ENCODE data around the gene ACTL7A. TPM values are rescaled to one million over a fixed set of nuclear protein-coding genes. Genes with fewer than 3 reads are reported as not detected.

ACTL7A gene
- polyA plus RNA-seq, 4 donors, result not detected

- 89 to 94% (median 92%) methylated on average over 58 to 59 of the region's 59 CpGs for WGBS, 3 donors
- no peak for FAIRE-seq
- Histone ChIP-seq H3K4me1 (ENCODE audit: control insufficient read depth in 3 of 3, insufficient read depth in 2 of 3, low read depth in 1 of 3, low read length in 2 of 3) (no peaks in the 10 kb centered on the region), H3K4me3 (ENCODE audit: low read depth in 1 of 3, low read length in 3 of 3) (no peak overlapping the region), H3K9me3 (ENCODE audit: control insufficient read depth in 2 of 2, insufficient read depth in 1 of 2, low read depth in 1 of 2, low read length in 1 of 2) (no peaks in the 10 kb centered on the region), H3K27ac (ENCODE audit: low read depth in 1 of 3, low read length in 2 of 3) (no peak overlapping the region), H3K27me3 (ENCODE audit: control insufficient read depth in 3 of 3, insufficient read depth in 3 of 3, low read length in 3 of 3) (no peaks in the 10 kb centered on the region), H3K36me3 (ENCODE audit: control insufficient read depth in 3 of 3, insufficient read depth in 2 of 3, low read depth in 1 of 3, low read length in 3 of 3) (no peaks in the 10 kb centered on the region)
- DNase-seq, result no peak
Measured at GRCh38 chr9:108854641-108855528, 7.2 kb upstream of the ACTL7A start.

GRCh38 chr9:108855529-108855886 is 6.6 kb upstream of the ACTL7A start:
- Histone ChIP-seq H3K27ac (ENCODE audit: low read depth in 1 of 3, low read length in 2 of 3) (no peak overlapping the region), H3K9me3 (ENCODE audit: control insufficient read depth in 2 of 2, insufficient read depth in 1 of 2, low read depth in 1 of 2, low read length in 1 of 2) (no peaks in the 10 kb centered on the region), H3K4me3 (ENCODE audit: low read depth in 1 of 3, low read length in 3 of 3) (no peak overlapping the region), H3K27me3 (ENCODE audit: control insufficient read depth in 3 of 3, insufficient read depth in 3 of 3, low read length in 3 of 3) (no peaks in the 10 kb centered on the region), H3K36me3 (ENCODE audit: control insufficient read depth in 3 of 3, insufficient read depth in 2 of 3, low read depth in 1 of 3, low read length in 3 of 3) (no peaks in the 10 kb centered on the region), H3K4me1 (ENCODE audit: control insufficient read depth in 3 of 3, insufficient read depth in 2 of 3, low read depth in 1 of 3, low read length in 2 of 3) (no peaks in the 10 kb centered on the region)
- WGBS, 3 donors, result 95 to 98% (median 96%) methylated on average over 25 of the region's 25 CpGs
- FAIRE-seq (no peak), DNase-seq (no peak)

GRCh38 chr9:108855888-108856287 is 6.2 kb upstream of the ACTL7A start, which contains the start of gene ACTL7B:
Gene ACTL7B (minus strand): TSS chr9:108855986. CDS start chr9:108855930, 56 bp downstream.
- no peaks in the 10 kb centered on the region for H3K27me3 ChIP-seq (ENCODE audit: control insufficient read depth in 3 of 3, insufficient read depth in 3 of 3, low read length in 3 of 3)
- H3K4me1 ChIP-seq (ENCODE audit: control insufficient read depth in 3 of 3, insufficient read depth in 2 of 3, low read depth in 1 of 3, low read length in 2 of 3), result no peaks in the 10 kb centered on the region
- H3K4me3 ChIP-seq (ENCODE audit: low read depth in 1 of 3, low read length in 3 of 3), result no peak within 1 kb of the TSS
- FAIRE-seq (no peak), DNase-seq (no peak)
- WGBS, 3 donors, result 67 to 83% (median 83%) methylated on average over 6 to 7 of the region's 7 CpGs
- no peaks in the 10 kb centered on the region for H3K36me3 ChIP-seq (ENCODE audit: control insufficient read depth in 3 of 3, insufficient read depth in 2 of 3, low read depth in 1 of 3, low read length in 3 of 3)
- no peaks in the 10 kb centered on the region for H3K9me3 ChIP-seq (ENCODE audit: control insufficient read depth in 2 of 2, insufficient read depth in 1 of 2, low read depth in 1 of 2, low read length in 1 of 2)
- no peak within 1 kb of the TSS for H3K27ac ChIP-seq (ENCODE audit: low read depth in 1 of 3, low read length in 2 of 3)

GRCh38 chr9:108857572-108857971 is 4.5 kb upstream of the ACTL7A start:
- H3K9me3 ChIP-seq (ENCODE audit: control insufficient read depth in 2 of 2, insufficient read depth in 1 of 2, low read depth in 1 of 2, low read length in 1 of 2), result no peaks in the 10 kb centered on the region
- no peaks in the 10 kb centered on the region for H3K27me3 ChIP-seq (ENCODE audit: control insufficient read depth in 3 of 3, insufficient read depth in 3 of 3, low read length in 3 of 3)
- H3K27ac ChIP-seq (ENCODE audit: low read depth in 1 of 3, low read length in 2 of 3), result no peak overlapping the region
- H3K4me3 ChIP-seq (ENCODE audit: low read depth in 1 of 3, low read length in 3 of 3), result no peak overlapping the region
- H3K36me3 ChIP-seq (ENCODE audit: control insufficient read depth in 3 of 3, insufficient read depth in 2 of 3, low read depth in 1 of 3, low read length in 3 of 3), result no peaks in the 10 kb centered on the region
- no peak for FAIRE-seq
- 92 to 95% (median 93%) methylated on average over 6 of the region's 6 CpGs for WGBS, 3 donors
- DNase-seq, result no peak
- H3K4me1 ChIP-seq (ENCODE audit: control insufficient read depth in 3 of 3, insufficient read depth in 2 of 3, low read depth in 1 of 3, low read length in 2 of 3), result no peaks in the 10 kb centered on the region

GRCh38 chr9:108859459-108860114 is 2.5 kb upstream of the ACTL7A start:
- Histone ChIP-seq H3K27me3 (ENCODE audit: control insufficient read depth in 3 of 3, insufficient read depth in 3 of 3, low read length in 3 of 3) (no peaks in the 10 kb centered on the region), H3K9me3 (ENCODE audit: control insufficient read depth in 2 of 2, insufficient read depth in 1 of 2, low read depth in 1 of 2, low read length in 1 of 2) (no peaks in the 10 kb centered on the region), H3K4me1 (ENCODE audit: control insufficient read depth in 3 of 3, insufficient read depth in 2 of 3, low read depth in 1 of 3, low read length in 2 of 3) (no peaks in the 10 kb centered on the region), H3K36me3 (ENCODE audit: control insufficient read depth in 3 of 3, insufficient read depth in 2 of 3, low read depth in 1 of 3, low read length in 3 of 3) (no peaks in the 10 kb centered on the region), H3K4me3 (ENCODE audit: low read depth in 1 of 3, low read length in 3 of 3) (no peak overlapping the region), H3K27ac (ENCODE audit: low read depth in 1 of 3, low read length in 2 of 3) (no peak overlapping the region)
- FAIRE-seq, result no peak
- no peak for DNase-seq
- WGBS, 3 donors, result 76 to 84% (median 81%) methylated on average over 3 of the region's 3 CpGs

- 76 to 88% (median 84%) methylated on average over 4 of the region's 4 CpGs for WGBS, 3 donors
- no peak for FAIRE-seq
- no peaks in the 10 kb centered on the region for H3K9me3 ChIP-seq (ENCODE audit: control insufficient read depth in 2 of 2, insufficient read depth in 1 of 2, low read depth in 1 of 2, low read length in 1 of 2)
- no peak overlapping the region for H3K27ac ChIP-seq (ENCODE audit: low read depth in 1 of 3, low read length in 2 of 3)
- H3K4me3 ChIP-seq (ENCODE audit: low read depth in 1 of 3, low read length in 3 of 3), result no peak overlapping the region
- no peaks in the 10 kb centered on the region for H3K27me3 ChIP-seq (ENCODE audit: control insufficient read depth in 3 of 3, insufficient read depth in 3 of 3, low read length in 3 of 3)
- no peaks in the 10 kb centered on the region for H3K4me1 ChIP-seq (ENCODE audit: control insufficient read depth in 3 of 3, insufficient read depth in 2 of 3, low read depth in 1 of 3, low read length in 2 of 3)
- DNase-seq, result no peak
- no peaks in the 10 kb centered on the region for H3K36me3 ChIP-seq (ENCODE audit: control insufficient read depth in 3 of 3, insufficient read depth in 2 of 3, low read depth in 1 of 3, low read length in 3 of 3)
Measured at GRCh38 chr9:108860354-108860753, 1.7 kb upstream of the ACTL7A start.

GRCh38 chr9:108860764-108861163 is 1.3 kb upstream of the ACTL7A start:
- Histone ChIP-seq H3K4me3 (ENCODE audit: low read depth in 1 of 3, low read length in 3 of 3) (no peak overlapping the region), H3K27ac (ENCODE audit: low read depth in 1 of 3, low read length in 2 of 3) (no peak overlapping the region), H3K9me3 (ENCODE audit: control insufficient read depth in 2 of 2, insufficient read depth in 1 of 2, low read depth in 1 of 2, low read length in 1 of 2) (no peaks in the 10 kb centered on the region), H3K27me3 (ENCODE audit: control insufficient read depth in 3 of 3, insufficient read depth in 3 of 3, low read length in 3 of 3) (no peaks in the 10 kb centered on the region), H3K36me3 (ENCODE audit: control insufficient read depth in 3 of 3, insufficient read depth in 2 of 3, low read depth in 1 of 3, low read length in 3 of 3) (no peaks in the 10 kb centered on the region), H3K4me1 (ENCODE audit: control insufficient read depth in 3 of 3, insufficient read depth in 2 of 3, low read depth in 1 of 3, low read length in 2 of 3) (no peaks in the 10 kb centered on the region)
- WGBS, 3 donors, result 56 to 85% (median 84%) methylated on average over 2 of the region's 2 CpGs
- no peak for FAIRE-seq
- peak in 1 of 2 donors; percentile 21 for DNase-seq

- H3K27ac ChIP-seq (ENCODE audit: low read depth in 1 of 3, low read length in 2 of 3), result no peak overlapping the region
- FAIRE-seq (no peak), DNase-seq (no peak)
- H3K4me1 ChIP-seq (ENCODE audit: control insufficient read depth in 3 of 3, insufficient read depth in 2 of 3, low read depth in 1 of 3, low read length in 2 of 3), result no peaks in the 10 kb centered on the region
- no peaks in the 10 kb centered on the region for H3K27me3 ChIP-seq (ENCODE audit: control insufficient read depth in 3 of 3, insufficient read depth in 3 of 3, low read length in 3 of 3)
- H3K4me3 ChIP-seq (ENCODE audit: low read depth in 1 of 3, low read length in 3 of 3), result no peak overlapping the region
- no peaks in the 10 kb centered on the region for H3K36me3 ChIP-seq (ENCODE audit: control insufficient read depth in 3 of 3, insufficient read depth in 2 of 3, low read depth in 1 of 3, low read length in 3 of 3)
- 67 to 77% (median 73%) methylated on average over 7 of the region's 7 CpGs for WGBS, 3 donors
- no peaks in the 10 kb centered on the region for H3K9me3 ChIP-seq (ENCODE audit: control insufficient read depth in 2 of 2, insufficient read depth in 1 of 2, low read depth in 1 of 2, low read length in 1 of 2)
Measured at GRCh38 chr9:108861464-108861863, 602 bp upstream of the ACTL7A start.

All from small intestine (tissue), 7 donors.